ENCODE measurements around the gene GHDC. TPM values are rescaled to one million over a fixed set of nuclear protein-coding genes. Genes with fewer than 3 reads are reported as not detected.

The GHDC gene
- total RNA-seq, 4 donors from 2014 or later = 8.2 to 26.8 (median 17.5) TPM

- H3K36me3 ChIP-seq = no peaks in the 10 kb centered on the region
- no peaks in the 10 kb centered on the region for H3K9me3 ChIP-seq
- H3K4me1 ChIP-seq = peaks cover 0 to 14% of the 10 kb centered on the region in 2 donors
- DNase-seq = no peak
- intact Hi-C loops (cut with DNase I; ENCODE audit: low total_unique reads) = no loop called here
- TF ChIP-seq CTCF (IDR thresholded peaks at IDR 0.05) (no peak), POLR2A (IDR thresholded peaks at IDR 0.05) (no peak)
- H3K4me3 ChIP-seq = no peak overlapping the region
- no peak overlapping the region for H3K27ac ChIP-seq
- peaks cover 6 to 20% of the 10 kb centered on the region in 2 donors for H3K27me3 ChIP-seq
These were observed 15.5 kb downstream of the GHDC start for GRCh38 chr17:42178817-42179216.

GRCh38 chr17:42177684-42178083 is 16.6 kb downstream of the GHDC start:
- H3K9me3 ChIP-seq = no peaks in the 10 kb centered on the region
- no peak overlapping the region for H3K4me3 ChIP-seq
- no peaks in the 10 kb centered on the region for H3K36me3 ChIP-seq
- DNase-seq = no peak
- peaks cover 0 to 10% of the 10 kb centered on the region in 2 donors for H3K4me1 ChIP-seq
- intact Hi-C loops (cut with DNase I; ENCODE audit: low total_unique reads) = no loop called here
- TF ChIP-seq CTCF (IDR thresholded peaks at IDR 0.05) = no peak
- TF ChIP-seq POLR2A (IDR thresholded peaks at IDR 0.05) = no peak
- H3K27me3 ChIP-seq = peaks cover 6 to 20% of the 10 kb centered on the region in 2 donors
- H3K27ac ChIP-seq = no peak overlapping the region

GRCh38 chr17:42174126-42174783 is 20.0 kb downstream of the GHDC start:
- H3K27me3 ChIP-seq = no peaks in the 10 kb centered on the region
- no peak overlapping the region for H3K4me3 ChIP-seq
- no peak overlapping the region for H3K27ac ChIP-seq
- H3K36me3 ChIP-seq = no peaks in the 10 kb centered on the region
- intact Hi-C loops (cut with DNase I; ENCODE audit: low total_unique reads) = no loop called here
- DNase-seq = no peak
- H3K4me1 ChIP-seq = no peaks in the 10 kb centered on the region
- no peaks in the 10 kb centered on the region for H3K9me3 ChIP-seq
- no peak for TF ChIP-seq CTCF (IDR thresholded peaks at IDR 0.05)
- TF ChIP-seq POLR2A (IDR thresholded peaks at IDR 0.05) = no peak

DNA sequence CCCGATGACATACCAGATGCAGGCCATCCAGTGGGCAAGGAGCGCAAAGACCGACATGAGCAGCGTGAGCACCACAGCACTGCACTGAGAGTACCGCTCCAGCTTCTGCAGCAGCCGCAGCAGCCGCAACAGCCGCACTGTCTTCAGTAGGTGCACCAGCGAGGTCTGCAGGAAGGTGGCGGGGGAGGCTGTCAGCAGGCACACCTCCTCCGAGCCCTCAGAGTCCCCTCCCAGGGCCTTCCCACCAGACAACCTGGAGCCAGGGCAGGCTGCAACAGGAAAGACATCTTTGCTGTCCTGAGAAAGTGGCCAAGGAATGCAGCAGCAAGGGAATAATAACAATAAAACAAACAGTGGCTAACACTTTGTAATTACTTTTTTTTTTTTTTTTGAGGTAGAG is 22.5 kb downstream of the GHDC start:
- no peaks in the 10 kb centered on the region for H3K36me3 ChIP-seq
- H3K27me3 ChIP-seq = no peaks in the 10 kb centered on the region
- no peak for DNase-seq
- intact Hi-C loops (cut with DNase I; ENCODE audit: low total_unique reads) = no loop called here
- TF ChIP-seq CTCF (IDR thresholded peaks at IDR 0.05) = no peak
- no peak for TF ChIP-seq POLR2A (IDR thresholded peaks at IDR 0.05)
- H3K9me3 ChIP-seq = no peaks in the 10 kb centered on the region
- no peak overlapping the region for H3K27ac ChIP-seq
- H3K4me3 ChIP-seq = no peak overlapping the region
- no peaks in the 10 kb centered on the region for H3K4me1 ChIP-seq

DNA sequence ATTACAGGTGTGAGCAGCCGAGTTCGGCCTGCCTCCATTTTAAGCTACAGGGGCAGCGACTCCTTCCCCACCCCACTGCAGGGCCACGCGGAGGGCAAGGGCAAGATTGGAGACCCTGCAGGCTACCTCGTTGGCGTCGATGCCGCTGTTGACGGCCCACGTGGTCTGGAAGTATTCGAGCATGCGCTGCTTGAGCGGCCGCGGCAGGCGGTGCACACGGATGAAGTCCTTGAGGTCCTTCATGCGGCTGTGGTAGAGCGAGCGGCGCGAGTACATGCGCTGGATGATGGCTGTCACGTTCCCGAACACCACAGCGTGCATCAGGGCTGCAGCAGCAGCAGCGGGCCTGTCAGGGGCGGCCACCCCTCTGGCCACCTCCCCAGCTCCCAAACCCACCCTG is 24.9 kb downstream of the GHDC start:
- Histone ChIP-seq H3K36me3 (no peaks in the 10 kb centered on the region), H3K9me3 (no peaks in the 10 kb centered on the region), H3K27me3 (no peaks in the 10 kb centered on the region), H3K4me3 (no peak overlapping the region), H3K27ac (no peak overlapping the region), H3K4me1 (no peaks in the 10 kb centered on the region)
- intact Hi-C loops (cut with DNase I; ENCODE audit: low total_unique reads) = no loop called here
- no peak for TF ChIP-seq CTCF (IDR thresholded peaks at IDR 0.05)
- no peak for TF ChIP-seq POLR2A (IDR thresholded peaks at IDR 0.05)
- no peak for DNase-seq

Data from uterus (tissue), 4 donors.